Endothelial cell of umbilical vein (primary cell): ENCODE measurements around the gene SLC7A8.
"Not testable (repeated sequence)": the region's sequence is repeated elsewhere in the genome, so short reads cannot be mapped to it uniquely, and the experiment has no call there.

ENCODE experiments used
- EZH2 ChIP-seq: IDR thresholded peaks from 2 replicates; pipeline ENCODE4 v1.6.1; 2012; ENCODE audit warnings: borderline replicate concordance, low read depth, mild to moderate bottlenecking, moderate library complexity, low read length, inconsistent platforms; ENCODE audit not compliant: severe bottlenecking
- POLR2A ChIP-seq: IDR thresholded peaks from 2 replicates; pipeline ENCODE4 v1.6.1; 2012; ENCODE audit warnings: low read depth, mild to moderate bottlenecking, control low read depth, low read length
- POLR2AphosphoS5 ChIP-seq: IDR thresholded peaks from 2 replicates; pipeline ENCODE4 v1.6.1; 2012; ENCODE audit warnings: low read depth, mild to moderate bottlenecking, control low read depth, low read length, moderate library complexity; ENCODE audit not compliant: insufficient read depth
- TF ChIP-seq, protein P1 (sequence below), 2 donors: IDR thresholded peaks; 1 replicate in 1 of 2; 2 replicates in 1 of 2; pipeline ENCODE4 v1.5.1; 2011; ENCODE audit warnings: low read length in 2 of 2, mild to moderate bottlenecking in 2 of 2, moderate library complexity in 2 of 2, control low read depth in 1 of 2, inconsistent platforms in 1 of 2, low read depth in 1 of 2; ENCODE audit not compliant: insufficient read depth in 1 of 2; ENCODE audit errors: extremely low read depth in 1 of 2

DNA sequence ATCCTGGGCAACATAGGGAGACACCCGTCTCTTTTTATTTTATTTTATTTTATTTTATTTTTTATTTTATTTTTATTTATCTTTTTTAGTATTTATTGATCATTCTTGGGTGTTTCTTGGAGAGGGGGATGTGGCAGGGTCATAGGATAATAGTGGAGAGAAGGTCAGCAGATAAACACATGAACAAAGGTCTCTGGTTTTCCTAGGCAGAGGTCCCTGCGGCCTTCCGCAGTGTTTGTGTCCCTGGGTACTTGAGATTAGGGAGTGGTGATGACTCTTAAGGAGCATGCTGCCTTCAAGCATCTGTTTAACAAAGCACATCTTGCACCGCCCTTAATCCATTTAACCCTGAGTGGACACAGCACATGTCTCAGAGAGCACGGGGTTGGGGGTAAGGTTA, 75.8 kb downstream of the SLC7A8 start:
- not testable (repeated sequence) for TF ChIP-seq POLR2AphosphoS5, EZH2, POLR2A
- TF ChIP-seq, protein P1, sequence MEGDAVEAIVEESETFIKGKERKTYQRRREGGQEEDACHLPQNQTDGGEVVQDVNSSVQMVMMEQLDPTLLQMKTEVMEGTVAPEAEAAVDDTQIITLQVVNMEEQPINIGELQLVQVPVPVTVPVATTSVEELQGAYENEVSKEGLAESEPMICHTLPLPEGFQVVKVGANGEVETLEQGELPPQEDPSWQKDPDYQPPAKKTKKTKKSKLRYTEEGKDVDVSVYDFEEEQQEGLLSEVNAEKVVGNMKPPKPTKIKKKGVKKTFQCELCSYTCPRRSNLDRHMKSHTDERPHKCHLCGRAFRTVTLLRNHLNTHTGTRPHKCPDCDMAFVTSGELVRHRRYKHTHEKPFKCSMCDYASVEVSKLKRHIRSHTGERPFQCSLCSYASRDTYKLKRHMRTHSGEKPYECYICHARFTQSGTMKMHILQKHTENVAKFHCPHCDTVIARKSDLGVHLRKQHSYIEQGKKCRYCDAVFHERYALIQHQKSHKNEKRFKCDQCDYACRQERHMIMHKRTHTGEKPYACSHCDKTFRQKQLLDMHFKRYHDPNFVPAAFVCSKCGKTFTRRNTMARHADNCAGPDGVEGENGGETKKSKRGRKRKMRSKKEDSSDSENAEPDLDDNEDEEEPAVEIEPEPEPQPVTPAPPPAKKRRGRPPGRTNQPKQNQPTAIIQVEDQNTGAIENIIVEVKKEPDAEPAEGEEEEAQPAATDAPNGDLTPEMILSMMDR (IDR thresholded peaks at IDR 0.05; ENCODE audit: extremely low read depth in 1 of 2, insufficient read depth in 1 of 2, low read depth in 1 of 2, low read length in 2 of 2), result not testable (repeated sequence)
